ENCODE measurements around the gene BCAS2. TPM values are rescaled to one million over a fixed set of nuclear protein-coding genes. Genes with fewer than 3 reads are reported as not detected.
A peak's percentile ranks its signal among the peaks of the same experiment; 100 is the strongest.
"Not testable (repeated sequence)": the region's sequence is repeated elsewhere in the genome, so short reads cannot be mapped to it uniquely, and the experiment has no call there.

Gene BCAS2
- total and polyA plus RNA-seq, 4 donors = 54.4 to 77.3 (median 60.2) TPM

GRCh38 chr1:114562978-114563510 lies 18.4 kb downstream of the BCAS2 start:
- WGBS (ENCODE audit: insufficient coverage) = no CpG with 5 or more reads among the region's 3 CpGs
- H3K36me3 ChIP-seq (ENCODE audit: control insufficient read depth, insufficient read depth, low read length) = peaks cover 12% of the 10 kb centered on the region
- DNase-seq (ENCODE audit: low read depth in 4 of 6, low spot score in 6 of 6); H3K9me3 ChIP-seq (ENCODE audit: control insufficient read depth, insufficient read depth, low read length); H3K27ac ChIP-seq (ENCODE audit: low read depth, low read length); H3K4me3 ChIP-seq (ENCODE audit: low read depth, low read length); H3K27me3 ChIP-seq (ENCODE audit: control insufficient read depth, insufficient read depth, low read length); H3K4me1 ChIP-seq (ENCODE audit: control insufficient read depth, insufficient read depth, low read length): not testable (repeated sequence)

GRCh38 chr1:114561333-114561732 lies 20.1 kb downstream of the BCAS2 start:
- no peaks in the 10 kb centered on the region for H3K4me1 ChIP-seq (ENCODE audit: control insufficient read depth, insufficient read depth, low read length)
- H3K27me3 ChIP-seq (ENCODE audit: control insufficient read depth, insufficient read depth, low read length) = no peaks in the 10 kb centered on the region
- no peak overlapping the region for H3K4me3 ChIP-seq (ENCODE audit: low read depth, low read length)
- H3K36me3 ChIP-seq (ENCODE audit: control insufficient read depth, insufficient read depth, low read length) = peaks cover 5% of the 10 kb centered on the region
- no peaks in the 10 kb centered on the region for H3K9me3 ChIP-seq (ENCODE audit: control insufficient read depth, insufficient read depth, low read length)
- no peak for DNase-seq (ENCODE audit: low read depth in 4 of 6, low spot score in 6 of 6)
- no peak overlapping the region for H3K27ac ChIP-seq (ENCODE audit: low read depth, low read length)
- no CpG with 5 or more reads among the region's 1 CpG for WGBS (ENCODE audit: insufficient coverage)

- H3K27me3 ChIP-seq (ENCODE audit: control insufficient read depth, insufficient read depth, low read length) = no peaks in the 10 kb centered on the region
- no peak for DNase-seq (ENCODE audit: low read depth in 4 of 6, low spot score in 6 of 6)
- no peak overlapping the region for H3K27ac ChIP-seq (ENCODE audit: low read depth, low read length)
- WGBS (ENCODE audit: insufficient coverage) = 85% methylated on average over 2 of the region's 3 CpGs
- H3K9me3 ChIP-seq (ENCODE audit: control insufficient read depth, insufficient read depth, low read length) = no peaks in the 10 kb centered on the region
- no peaks in the 10 kb centered on the region for H3K4me1 ChIP-seq (ENCODE audit: control insufficient read depth, insufficient read depth, low read length)
- no peak overlapping the region for H3K4me3 ChIP-seq (ENCODE audit: low read depth, low read length)
- no peaks in the 10 kb centered on the region for H3K36me3 ChIP-seq (ENCODE audit: control insufficient read depth, insufficient read depth, low read length)
These were observed 22.1 kb downstream of the BCAS2 start for GRCh38 chr1:114559356-114559755.

- no CpG with 5 or more reads among the region's 1 CpG for WGBS (ENCODE audit: insufficient coverage)
- no peak overlapping the region for H3K27ac ChIP-seq (ENCODE audit: low read depth, low read length)
- peak in 1 of 6 donors; percentile 32 for DNase-seq (ENCODE audit: low read depth in 4 of 6, low spot score in 6 of 6)
- no peaks in the 10 kb centered on the region for H3K36me3 ChIP-seq (ENCODE audit: control insufficient read depth, insufficient read depth, low read length)
- H3K4me3 ChIP-seq (ENCODE audit: low read depth, low read length) = no peak overlapping the region
- H3K9me3 ChIP-seq (ENCODE audit: control insufficient read depth, insufficient read depth, low read length) = no peaks in the 10 kb centered on the region
- no peaks in the 10 kb centered on the region for H3K27me3 ChIP-seq (ENCODE audit: control insufficient read depth, insufficient read depth, low read length)
- no peaks in the 10 kb centered on the region for H3K4me1 ChIP-seq (ENCODE audit: control insufficient read depth, insufficient read depth, low read length)
These were observed 22.9 kb downstream of the BCAS2 start for GRCh38 chr1:114558544-114558943.

- DNase-seq (ENCODE audit: low read depth in 4 of 6, low spot score in 6 of 6) = no peak
- no peaks in the 10 kb centered on the region for H3K9me3 ChIP-seq (ENCODE audit: control insufficient read depth, insufficient read depth, low read length)
- H3K36me3 ChIP-seq (ENCODE audit: control insufficient read depth, insufficient read depth, low read length) = no peaks in the 10 kb centered on the region
- no peak overlapping the region for H3K27ac ChIP-seq (ENCODE audit: low read depth, low read length)
- H3K4me1 ChIP-seq (ENCODE audit: control insufficient read depth, insufficient read depth, low read length) = no peaks in the 10 kb centered on the region
- no peak overlapping the region for H3K4me3 ChIP-seq (ENCODE audit: low read depth, low read length)
- H3K27me3 ChIP-seq (ENCODE audit: control insufficient read depth, insufficient read depth, low read length) = no peaks in the 10 kb centered on the region
- 93% methylated on average over 2 of the region's 2 CpGs for WGBS (ENCODE audit: insufficient coverage)
These were observed 26.8 kb downstream of the BCAS2 start for GRCh38 chr1:114554577-114554976.

GRCh38 chr1:114552106-114552639 lies 29.2 kb downstream of the BCAS2 start:
- Histone ChIP-seq H3K27ac (ENCODE audit: low read depth, low read length) (no peak overlapping the region), H3K9me3 (ENCODE audit: control insufficient read depth, insufficient read depth, low read length) (no peaks in the 10 kb centered on the region), H3K36me3 (ENCODE audit: control insufficient read depth, insufficient read depth, low read length) (no peaks in the 10 kb centered on the region), H3K27me3 (ENCODE audit: control insufficient read depth, insufficient read depth, low read length) (no peaks in the 10 kb centered on the region), H3K4me1 (ENCODE audit: control insufficient read depth, insufficient read depth, low read length) (no peaks in the 10 kb centered on the region), H3K4me3 (ENCODE audit: low read depth, low read length) (no peak overlapping the region)
- 98% methylated on average over 5 of the region's 7 CpGs for WGBS (ENCODE audit: insufficient coverage)
- DNase-seq (ENCODE audit: low read depth in 4 of 6, low spot score in 6 of 6) = no peak

GRCh38 chr1:114551400-114551799 lies 30.0 kb downstream of the BCAS2 start:
- Histone ChIP-seq H3K4me1 (ENCODE audit: control insufficient read depth, insufficient read depth, low read length) (no peaks in the 10 kb centered on the region), H3K27me3 (ENCODE audit: control insufficient read depth, insufficient read depth, low read length) (no peaks in the 10 kb centered on the region), H3K27ac (ENCODE audit: low read depth, low read length) (no peak overlapping the region), H3K4me3 (ENCODE audit: low read depth, low read length) (no peak overlapping the region), H3K9me3 (ENCODE audit: control insufficient read depth, insufficient read depth, low read length) (no peaks in the 10 kb centered on the region), H3K36me3 (ENCODE audit: control insufficient read depth, insufficient read depth, low read length) (no peaks in the 10 kb centered on the region)
- no peak for DNase-seq (ENCODE audit: low read depth in 4 of 6, low spot score in 6 of 6)
- WGBS (ENCODE audit: insufficient coverage) = no CpG with 5 or more reads among the region's 4 CpGs

- Histone ChIP-seq H3K27me3 (ENCODE audit: control insufficient read depth, insufficient read depth, low read length) (no peaks in the 10 kb centered on the region), H3K27ac (ENCODE audit: low read depth, low read length) (no peak overlapping the region), H3K4me1 (ENCODE audit: control insufficient read depth, insufficient read depth, low read length) (no peaks in the 10 kb centered on the region), H3K9me3 (ENCODE audit: control insufficient read depth, insufficient read depth, low read length) (no peaks in the 10 kb centered on the region), H3K4me3 (ENCODE audit: low read depth, low read length) (no peak overlapping the region), H3K36me3 (ENCODE audit: control insufficient read depth, insufficient read depth, low read length) (no peaks in the 10 kb centered on the region)
- no peak for DNase-seq (ENCODE audit: low read depth in 4 of 6, low spot score in 6 of 6)
- no CpG with 5 or more reads among the region's 2 CpGs for WGBS (ENCODE audit: insufficient coverage)
These were observed 31.1 kb downstream of the BCAS2 start for GRCh38 chr1:114550336-114550735.

GRCh38 chr1:114549137-114549536 lies 32.3 kb downstream of the BCAS2 start:
- Histone ChIP-seq H3K4me1 (ENCODE audit: control insufficient read depth, insufficient read depth, low read length) (no peaks in the 10 kb centered on the region), H3K4me3 (ENCODE audit: low read depth, low read length) (no peak overlapping the region), H3K27ac (ENCODE audit: low read depth, low read length) (no peak overlapping the region), H3K27me3 (ENCODE audit: control insufficient read depth, insufficient read depth, low read length) (no peaks in the 10 kb centered on the region), H3K36me3 (ENCODE audit: control insufficient read depth, insufficient read depth, low read length) (no peaks in the 10 kb centered on the region), H3K9me3 (ENCODE audit: control insufficient read depth, insufficient read depth, low read length) (no peaks in the 10 kb centered on the region)
- DNase-seq (ENCODE audit: low read depth in 4 of 6, low spot score in 6 of 6) = no peak
- WGBS (ENCODE audit: insufficient coverage) = no CpG with 5 or more reads among the region's 4 CpGs

GRCh38 chr1:114547076-114547475 lies 34.3 kb downstream of the BCAS2 start:
- Histone ChIP-seq H3K27me3 (ENCODE audit: control insufficient read depth, insufficient read depth, low read length) (no peaks in the 10 kb centered on the region), H3K4me1 (ENCODE audit: control insufficient read depth, insufficient read depth, low read length) (no peaks in the 10 kb centered on the region), H3K27ac (ENCODE audit: low read depth, low read length) (no peak overlapping the region), H3K4me3 (ENCODE audit: low read depth, low read length) (no peak overlapping the region), H3K9me3 (ENCODE audit: control insufficient read depth, insufficient read depth, low read length) (no peaks in the 10 kb centered on the region), H3K36me3 (ENCODE audit: control insufficient read depth, insufficient read depth, low read length) (no peaks in the 10 kb centered on the region)
- DNase-seq (ENCODE audit: low read depth in 4 of 6, low spot score in 6 of 6) = no peak
- no CpG with 5 or more reads among the region's 1 CpG for WGBS (ENCODE audit: insufficient coverage)
